Osteoblast (primary cell): ENCODE data around the gene TCF20. TPM values are rescaled to one million over a fixed set of nuclear protein-coding genes. Genes with fewer than 3 reads are reported as not detected.

Experiments
- DNase-seq: peaks from one replicate; pipeline ENCODE4 v3.0.0; 2011; ENCODE audit warnings: low spot score, mixed read lengths; ENCODE audit not compliant: insufficient read length; ENCODE audit errors: missing footprints
- H2AFZ ChIP-seq: 2 replicates; pipeline ENCODE4 v1.6.0; 2011; ENCODE audit warnings: mild to moderate bottlenecking, low read length
- H3K27ac ChIP-seq: 2 replicates; pipeline ENCODE4 v1.5.1; 2011; ENCODE audit warnings: mild to moderate bottlenecking, low read depth, low read length, moderate library complexity
- H3K27me3 ChIP-seq: 2 replicates; pipeline ENCODE4 v1.6.0; 2012; ENCODE audit warnings: mild to moderate bottlenecking, control low read depth, inconsistent platforms, low read length, moderate library complexity; ENCODE audit not compliant: insufficient read depth
- H3K36me3 ChIP-seq: 2 replicates; pipeline ENCODE4 v1.5.1; 2011; ENCODE audit warnings: mild to moderate bottlenecking, low read length, control low read depth, moderate library complexity; ENCODE audit not compliant: insufficient read depth
- H3K4me1 ChIP-seq: 2 replicates; pipeline ENCODE4 v1.5.1; 2011; ENCODE audit warnings: mild to moderate bottlenecking, low read length, control low read depth, moderate library complexity; ENCODE audit not compliant: insufficient read depth
- H3K4me2 ChIP-seq: 2 replicates; pipeline ENCODE4 v1.6.0; 2011; ENCODE audit warnings: mild to moderate bottlenecking, low read length; ENCODE audit not compliant: insufficient read depth
- H3K4me3 ChIP-seq: fragments of 200-600 bp; sonication (generic); 3 replicates; pipeline ENCODE4 v1.5.1; 2012; ENCODE audit warnings: mild to moderate bottlenecking, low read length, inconsistent platforms; ENCODE audit not compliant: insufficient read depth
- H3K79me2 ChIP-seq: 2 replicates; pipeline ENCODE4 v1.6.0; 2012; ENCODE audit warnings: mild to moderate bottlenecking, low read length, control low read depth, inconsistent platforms; ENCODE audit not compliant: insufficient read depth
- H3K9me3 ChIP-seq: 2 replicates; pipeline ENCODE4 v1.5.1; 2011; ENCODE audit warnings: low read depth, low read length, control low read depth
- H4K20me1 ChIP-seq: 2 replicates; pipeline ENCODE4 v1.6.0; 2012; ENCODE audit warnings: mild to moderate bottlenecking, low read length, control low read depth; ENCODE audit not compliant: insufficient read depth
- CTCF ChIP-seq: IDR thresholded peaks from 2 replicates; pipeline ENCODE4 v1.5.1; 2011; ENCODE audit warnings: mild to moderate bottlenecking, low read depth, low read length, moderate library complexity; ENCODE audit errors: extremely low read depth
- total RNA-seq: library from RNA; depleted of rRNA; stranded (reverse); fragments of >200 nt; gene quantifications from 2 replicates; pipeline ENCODE4 v1.2.3, GENCODE V29; 2012

The TCF20 gene
- total RNA-seq, 1 donor, result 35.1 TPM

GRCh38 chr22:42280836-42281235 lies 10.4 kb upstream of the TCF20 start:
- Histone ChIP-seq H2AFZ (no peak overlapping the region), H3K4me3 (no peak overlapping the region), H3K9me3 (no peaks in the 10 kb centered on the region), H3K4me1 (no peaks in the 10 kb centered on the region), H3K79me2 (no peaks in the 10 kb centered on the region), H3K4me2 (no peak overlapping the region), H3K27me3 (peaks cover 56% of the 10 kb centered on the region), H3K27ac (no peak overlapping the region), H3K36me3 (no peaks in the 10 kb centered on the region), H4K20me1 (peaks cover 8% of the 10 kb centered on the region)
- no peak for TF ChIP-seq CTCF
- DNase-seq, result peak; percentile 86

GRCh38 chr22:42280140-42280539 lies 9.7 kb upstream of the TCF20 start:
- Histone ChIP-seq H3K4me3 (no peak overlapping the region), H3K27ac (no peak overlapping the region), H3K9me3 (no peaks in the 10 kb centered on the region), H3K4me2 (no peak overlapping the region), H3K79me2 (no peaks in the 10 kb centered on the region), H4K20me1 (peaks cover 8% of the 10 kb centered on the region), H3K27me3 (peaks cover 52% of the 10 kb centered on the region), H3K36me3 (no peaks in the 10 kb centered on the region), H3K4me1 (no peaks in the 10 kb centered on the region), H2AFZ (no peak overlapping the region)
- TF ChIP-seq CTCF, result no peak
- DNase-seq, result peak; percentile 39

- Histone ChIP-seq H3K4me3 (no peak overlapping the region), H3K9me3 (no peaks in the 10 kb centered on the region), H3K27me3 (peaks cover 46% of the 10 kb centered on the region), H3K4me2 (no peak overlapping the region), H4K20me1 (peaks cover 8% of the 10 kb centered on the region), H3K27ac (no peak overlapping the region), H3K79me2 (no peaks in the 10 kb centered on the region), H2AFZ (no peak overlapping the region), H3K36me3 (no peaks in the 10 kb centered on the region), H3K4me1 (no peaks in the 10 kb centered on the region)
- DNase-seq, result peak; percentile 57
- no peak for TF ChIP-seq CTCF
These were observed 9.1 kb upstream of the TCF20 start for GRCh38 chr22:42279425-42280020.

DNA sequence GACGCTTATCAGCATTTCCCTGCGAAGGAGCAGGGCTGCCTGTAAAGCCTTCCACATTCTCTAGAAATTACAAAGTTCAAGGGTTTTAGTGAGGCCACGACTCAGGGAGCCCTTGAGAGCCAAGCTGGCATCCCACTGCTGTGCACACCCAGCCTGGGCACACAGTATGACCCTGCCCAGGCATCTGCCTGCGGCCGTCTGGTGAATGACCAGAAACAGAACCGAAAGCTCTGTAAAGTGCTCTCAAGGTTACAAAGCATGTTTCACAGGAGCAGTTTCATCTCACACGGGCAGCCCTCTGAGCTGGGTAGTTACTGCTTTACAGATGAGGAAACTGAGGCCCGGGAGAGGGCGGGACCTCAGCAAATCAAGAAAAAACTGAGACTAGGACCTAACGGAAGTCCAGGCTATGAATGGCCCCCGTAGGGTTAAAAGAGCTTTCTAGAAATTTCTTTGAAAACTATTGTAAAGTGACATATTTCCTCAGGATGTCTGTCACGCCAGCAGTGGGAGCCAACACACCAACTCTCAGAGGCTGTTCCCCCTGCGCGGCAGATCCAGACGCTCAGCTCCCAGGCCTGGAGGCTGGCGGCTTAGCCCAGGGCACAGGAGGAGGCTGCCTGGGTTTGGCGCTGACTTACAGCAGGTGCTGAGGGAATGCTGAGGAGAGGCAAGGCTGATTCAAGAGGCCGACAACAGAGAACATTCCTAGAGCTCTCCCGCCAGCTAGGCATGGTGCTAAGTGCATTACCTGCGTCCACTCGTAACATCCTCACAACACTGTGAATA lies 7.7 kb upstream of the TCF20 start:
- peaks cover 33% of the 10 kb centered on the region for H3K27me3 ChIP-seq
- peak; percentile 63 for DNase-seq

More for the DNA sequence above, 7.7 kb upstream of the TCF20 start:
- Histone ChIP-seq H3K79me2 (no peaks in the 10 kb centered on the region), H3K4me1 (no peaks in the 10 kb centered on the region), H3K36me3 (no peaks in the 10 kb centered on the region), H3K9me3 (no peaks in the 10 kb centered on the region), H2AFZ (no peak overlapping the region), H3K27ac (no peak overlapping the region), H3K4me2 (no peak overlapping the region), H4K20me1 (peaks cover 8% of the 10 kb centered on the region), H3K4me3 (no peak overlapping the region)
- no peak for TF ChIP-seq CTCF
